HepG2 (cell line): ENCODE measurements around the gene C5orf24. TPM values are rescaled to one million over a fixed set of nuclear protein-coding genes. Genes with fewer than 3 reads are reported as not detected.

ENCODE experiments used
- BHLHE40 ChIP-seq: IDR thresholded peaks from 2 replicates; pipeline ENCODE4 v1.6.1; 2011; ENCODE audit warnings: low read length, improper control_type of control experiment
- CBX5 ChIP-seq: sonication (generic); formaldehyde crosslinking; IDR thresholded peaks from 2 replicates; pipeline ENCODE4 v1.4.0; 2020; ENCODE audit warnings: missing genetic modification reagents, borderline replicate concordance
- CREB1 ChIP-seq, 2 experiments: fragments of 450-650 bp in 1 of 2; IDR thresholded peaks; 2 replicates each; pipeline ENCODE4 v1.6.1; 2016 to 2017; ENCODE audit warnings: control low read depth in 1 of 2, mild to moderate bottlenecking in 1 of 2, missing compliant biosample characterization in 1 of 2, missing genetic modification characterization in 1 of 2
- DPF2 ChIP-seq: sonication (generic); formaldehyde crosslinking; IDR thresholded peaks from 2 replicates; pipeline ENCODE4 v1.4.0; 2020; ENCODE audit warnings: mild to moderate bottlenecking, low read depth, missing genetic modification reagents, borderline replicate concordance
- ETV6 ChIP-seq: sonication (generic); formaldehyde crosslinking; conservative IDR thresholded peaks from 2 replicates; pipeline ENCODE4 v1.4.0; 2020; ENCODE audit warnings: missing genetic modification reagents
- FOXM1 ChIP-seq: sonication (generic); formaldehyde crosslinking; IDR thresholded peaks from 2 replicates; pipeline ENCODE4 v1.5.0; 2020; ENCODE audit warnings: missing genetic modification reagents
- GLI4 ChIP-seq: sonication (generic); formaldehyde crosslinking; IDR thresholded peaks from 2 replicates; pipeline ENCODE4 v1.5.1; 2020; ENCODE audit warnings: missing genetic modification reagents, mild to moderate bottlenecking, moderate library complexity, borderline replicate concordance
- GMEB1 ChIP-seq: sonication (generic); formaldehyde crosslinking; IDR thresholded peaks from 2 replicates; pipeline ENCODE4 v1.5.1; 2020; ENCODE audit warnings: missing genetic modification reagents, mild to moderate bottlenecking, borderline replicate concordance
- GPBP1L1 ChIP-seq: sonication (generic); formaldehyde crosslinking; IDR thresholded peaks from 2 replicates; pipeline ENCODE4 v1.5.0; 2020; ENCODE audit warnings: mild to moderate bottlenecking, missing genetic modification reagents
- IKZF4 ChIP-seq: sonication (generic); formaldehyde crosslinking; IDR thresholded peaks from 2 replicates; pipeline ENCODE4 v1.5.1; 2020; ENCODE audit warnings: borderline replicate concordance, mild to moderate bottlenecking, low read depth, missing genetic modification reagents; ENCODE audit errors: not compliant biosample characterization
- MAFF ChIP-seq: IDR thresholded peaks from 2 replicates; pipeline ENCODE4 v1.6.1; 2011; ENCODE audit warnings: low read depth, low read length, improper control_type of control experiment
- NFIC ChIP-seq: IDR thresholded peaks from 2 replicates; pipeline ENCODE4 v1.6.1; 2012; ENCODE audit warnings: mild to moderate bottlenecking, low read length, inconsistent platforms
- POGZ ChIP-seq: sonication (generic); formaldehyde crosslinking; IDR thresholded peaks from 2 replicates; pipeline ENCODE4 v1.4.0; 2020; ENCODE audit warnings: mild to moderate bottlenecking, missing genetic modification reagents
- POLR2AphosphoS2 ChIP-seq: IDR thresholded peaks from 2 replicates; pipeline ENCODE4 v1.6.1; 2011; ENCODE audit warnings: low read depth, low read length, improper control_type of control experiment
- POLR2G ChIP-seq: fragments of 200-400 bp; formaldehyde crosslinking; IDR thresholded peaks from 2 replicates; pipeline ENCODE4 v1.6.1; 2018; ENCODE audit warnings: mild to moderate bottlenecking, low read depth, low read length, moderate library complexity
- RBFOX2 ChIP-seq: fragments of 200-400 bp; formaldehyde crosslinking; IDR thresholded peaks from 2 replicates; pipeline ENCODE4 v1.6.1; 2017; ENCODE audit warnings: low read depth, mild to moderate bottlenecking, low read length
- SALL1 ChIP-seq: sonication (generic); formaldehyde crosslinking; IDR thresholded peaks from 2 replicates; pipeline ENCODE4 v1.8.0; 2022; ENCODE audit warnings: mild to moderate bottlenecking, missing genetic modification reagents
- SMAD3 ChIP-seq: sonication (generic); formaldehyde crosslinking; IDR thresholded peaks from 2 replicates; pipeline ENCODE4 v1.4.0; 2020; ENCODE audit warnings: missing genetic modification reagents
- SMYD3 ChIP-seq: sonication (generic); formaldehyde crosslinking; IDR thresholded peaks from 2 replicates; pipeline ENCODE4 v1.8.1; 2023; ENCODE audit warnings: mild to moderate bottlenecking, missing genetic modification reagents
- SP5 ChIP-seq: IDR thresholded peaks from 2 replicates; pipeline ENCODE4 v1.6.1; 2016; ENCODE audit warnings: low read depth, borderline replicate concordance
- TCF12 ChIP-seq, 2 experiments: fragments of 450-650 bp in 1 of 2; sonication (generic) in 1 of 2; formaldehyde crosslinking in 1 of 2; IDR thresholded peaks; 2 replicates each; pipeline versions ENCODE4 v1.6.1 to v1.8.0; 2017 to 2022; ENCODE audit warnings: antibody characterized with exemption in 1 of 2, mild to moderate bottlenecking in 1 of 2, missing genetic modification reagents in 1 of 2, moderate library complexity in 1 of 2
- TGIF2 ChIP-seq: IDR thresholded peaks from 2 replicates; pipeline ENCODE4 v1.6.1; 2016; ENCODE audit warnings: control low read depth, missing compliant biosample characterization
- TP53 ChIP-seq: sonication (generic); formaldehyde crosslinking; conservative IDR thresholded peaks from 2 replicates; pipeline ENCODE4 v1.4.0; 2020; ENCODE audit warnings: missing genetic modification reagents
- XBP1 ChIP-seq: sonication (generic); formaldehyde crosslinking; IDR thresholded peaks from 2 replicates; pipeline ENCODE4 v1.5.0; 2020; ENCODE audit warnings: missing genetic modification reagents
- ZFX ChIP-seq: sonication (generic); formaldehyde crosslinking; IDR thresholded peaks from 2 replicates; pipeline ENCODE4 v1.4.0; 2020; ENCODE audit warnings: mild to moderate bottlenecking, low read depth, missing genetic modification reagents, moderate library complexity
- ZNF343 ChIP-seq: sonication (generic); formaldehyde crosslinking; IDR thresholded peaks from 2 replicates; pipeline ENCODE4 v1.4.0; 2020; ENCODE audit warnings: mild to moderate bottlenecking, missing genetic modification reagents
- ZNF678 ChIP-seq: sonication (generic); formaldehyde crosslinking; IDR thresholded peaks from 2 replicates; pipeline ENCODE4 v1.4.0; 2020; ENCODE audit warnings: mild to moderate bottlenecking, missing genetic modification reagents
- ZNF773 ChIP-seq: sonication (generic); formaldehyde crosslinking; IDR thresholded peaks from 2 replicates; pipeline ENCODE4 v1.4.0; 2020; ENCODE audit warnings: missing genetic modification reagents, borderline replicate concordance
- polyA plus RNA-seq, 8 experiments: library from polyadenylated mRNA; depleted of rRNA in 3 of 8; stranded (reverse) in 7 of 8; unstranded in 1 of 8; fragments of >200 nt; fragmentation: Illumina TruSeq in 4 of 8; extraction: Trizol in 4 of 8; gene quantifications; 2 replicates each; pipeline versions ENCODE4 v1.2.1 to v1.2.3, GENCODE V29; 2011 to 2016; ENCODE audit warnings: low read depth in 4 of 8, missing spikeins in 1 of 8, mixed read lengths in 1 of 8; ENCODE audit not compliant: insufficient read depth in 1 of 8
- total RNA-seq, 5 experiments: library from RNA; depleted of rRNA; stranded (reverse); fragments of >200 nt; fragmentation: Illumina TruSeq; extraction: Trizol; gene quantifications; 2 replicates each; pipeline ENCODE4 v1.2.3, GENCODE V29; 2016; ENCODE audit warnings: low read depth in 1 of 5

C5orf24 gene
- total and polyA plus RNA-seq, 2 of the 13 experiments (the other 11 are each of a cell fraction or from before 2014, with no cell fraction given): 34.6 to 41.5 TPM

GRCh38 chr5:134873987-134874830 is 28.4 kb downstream of the C5orf24 start, which contains the start of gene TXNDC15 (continued):
- TF ChIP-seq GPBP1L1 (CRISPR knock-in tag) (no peak), CREB1 (IDR thresholded peaks at IDR 0.05) (0 out of 2 replicates have a peak, but pooled peaks have one; percentile 38), CREB1 (CRISPR knock-in tag; IDR thresholded peaks at IDR 0.05) (no peak), BHLHE40 (0 out of 2 replicates have a peak, but pooled peaks have one; percentile 7), SMAD3 (CRISPR knock-in tag) (0 out of 2 replicates have a peak, but pooled peaks have one; percentile 54), IKZF4 (no peak), SP5 (CRISPR knock-in tag) (0 out of 2 replicates have a peak, but pooled peaks have one; percentile 11), POLR2AphosphoS2 (no peak), SALL1 (peak; percentile 85; the same call in 1 of the 2 replicates), ZNF773 (no peak; the same call in 1 of the 2 replicates), ZNF343 (CRISPR knock-in tag) (peak; percentile 86), XBP1 (CRISPR knock-in tag) (no peak; the same call in 1 of the 2 replicates), NFIC (no peak; the same call in 1 of the 2 replicates), SMYD3 (CRISPR knock-in tag) (no peak), TGIF2 (peak; percentile 12; the same call in 1 of the 2 replicates), RBFOX2 (peak; percentile 97), GMEB1 (peak; percentile 88), ETV6 (CRISPR knock-in tag) (peak; percentile 70; the same call in 1 of the 2 replicates), POGZ (CRISPR knock-in tag) (peak; percentile 88; the same call in 1 of the 2 replicates), GLI4 (CRISPR knock-in tag) (peak; percentile 43; the same call in 1 of the 2 replicates), MAFF (no peak), CBX5 (CRISPR knock-in tag) (peak; percentile 64; the same call in 1 of the 2 replicates), POLR2G (peak; percentile 89), ZFX (CRISPR knock-in tag) (peak; percentile 97), FOXM1 (CRISPR knock-in tag) (no peak), ZNF678 (CRISPR knock-in tag) (0 out of 2 replicates have a peak, but pooled peaks have one; percentile 58), DPF2 (CRISPR knock-in tag) (no peak), TCF12 (IDR thresholded peaks at IDR 0.05) (no peak), TCF12 (CRISPR knock-in tag; IDR thresholded peaks at IDR 0.05) (peak; percentile 90), TP53 (CRISPR knock-in tag) (peak; percentile 83; the same call in 1 of the 2 replicates)
